PC-3 (cell line): Measurements from ENCODE around the gene ENTHD1. TPM values are rescaled to one million over a fixed set of nuclear protein-coding genes. Genes with fewer than 3 reads are reported as not detected.

ENCODE experiments used
- ATAC-seq: fragments of 200-7000 bp; cut with Tn5 transposase; 2 replicates; pipeline ENCODE4 v1.9.1; 2020; ENCODE audit warnings: mild to moderate bottlenecking, moderate library complexity
- BruUV-seq: library from RNA; stranded (reverse); fragments of 400-500 nt; replicated peaks from 2 replicates; lab custom pipeline; 2021; lab: Mats Ljungman, UMichigan
- CTCF ChIA-PET: fragments of 300-600 bp; sonication (Branson Sonifier 250); formaldehyde crosslinking; loops from one replicate; lab custom pipeline; 2022; ENCODE audit warnings: antibody characterized with exemption; lab: Charles Lee
- POLR2A ChIA-PET: fragments of 300-600 bp; sonication (Branson Sonifier 250); formaldehyde crosslinking; loops from one replicate; lab custom pipeline; 2022; ENCODE audit warnings: antibody characterized with exemption; ENCODE audit not compliant: unreplicated experiment; lab: Charles Lee
- DNase-seq: peaks from one replicate; pipeline ENCODE4 v3.0.0-alpha.2; 2015
- H2AFZ ChIP-seq: fragments of 300-600 bp; sonication (generic); 2 replicates; pipeline ENCODE4 v1.6.0; 2016; ENCODE audit warnings: antibody characterized with exemption, low read length
- H3F3A ChIP-seq: fragments of 300-600 bp; sonication (generic); one replicate; pipeline ENCODE4 v1.6.0; 2017; ENCODE audit warnings: antibody characterized with exemption, low read length, control low read depth, mild to moderate bottlenecking; ENCODE audit not compliant: unreplicated experiment
- H3K27ac ChIP-seq: fragments of 300-600 bp; sonication (generic); 2 replicates; pipeline ENCODE4 v1.5.1; 2016; ENCODE audit warnings: mild to moderate bottlenecking, low read length
- H3K27me3 ChIP-seq: fragments of 300-600 bp; sonication (generic); 2 replicates; pipeline ENCODE4 v1.6.1; 2016; ENCODE audit warnings: low read length, mixed read lengths
- H3K36me3 ChIP-seq: fragments of 300-600 bp; sonication (generic); 2 replicates; pipeline ENCODE4 v1.6.1; 2016; ENCODE audit warnings: low read depth, mixed run types, low read length, mixed read lengths
- H3K4me1 ChIP-seq: fragments of 300-600 bp; sonication (generic); 2 replicates; pipeline ENCODE4 v1.5.1; 2016; ENCODE audit warnings: low read length; ENCODE audit not compliant: insufficient read depth
- H3K4me2 ChIP-seq: fragments of 300-600 bp; sonication (generic); 2 replicates; pipeline ENCODE4 v1.6.0; 2016; ENCODE audit warnings: low read length
- H3K4me3 ChIP-seq: fragments of 300-600 bp; sonication (generic); 2 replicates; pipeline ENCODE4 v1.5.1; 2016; ENCODE audit warnings: mild to moderate bottlenecking, low read length, mixed read lengths
- H3K79me2 ChIP-seq: fragments of 300-600 bp; sonication (generic); 2 replicates; pipeline ENCODE4 v1.6.1; 2017; ENCODE audit warnings: low read length, mixed read lengths
- H3K9ac ChIP-seq: fragments of 300-600 bp; sonication (generic); 2 replicates; pipeline ENCODE4 v1.6.0; 2016; ENCODE audit warnings: mild to moderate bottlenecking, low read length
- H3K9me2 ChIP-seq: fragments of 300-600 bp; sonication (generic); replicated peaks from 2 replicates; pipeline ENCODE4 v1.6.1; 2016; ENCODE audit warnings: mixed run types, low read length, mixed read lengths
- H3K9me3 ChIP-seq: fragments of 300-600 bp; sonication (generic); 2 replicates; pipeline ENCODE4 v1.6.1; 2016; ENCODE audit warnings: low read length, mixed read lengths
- H4K20me1 ChIP-seq: fragments of 300-600 bp; sonication (generic); 2 replicates; pipeline ENCODE4 v1.6.1; 2016; ENCODE audit warnings: low read length, mixed read lengths
- CTCF ChIP-seq: fragments of 300-600 bp; sonication (generic); conservative IDR thresholded peaks from 2 replicates; pipeline ENCODE4 v1.5.1; 2017; ENCODE audit warnings: antibody characterized with exemption, low read depth, mild to moderate bottlenecking, low read length
- EZH2 ChIP-seq: fragments of 300-600 bp; sonication (generic); IDR thresholded peaks from one replicate; pipeline ENCODE4 v1.6.1; 2017; ENCODE audit warnings: antibody characterized with exemption, mild to moderate bottlenecking, low read length; ENCODE audit not compliant: unreplicated experiment
- EZH2phosphoT487 ChIP-seq: fragments of 300-600 bp; sonication (generic); IDR thresholded peaks from 2 replicates; pipeline ENCODE4 v1.6.1; 2018; ENCODE audit warnings: mild to moderate bottlenecking, antibody characterized with exemption, low read length, borderline replicate concordance
- intact Hi-C: fragments of 100-400 bp; cut with micrococcal nuclease; formaldehyde crosslinking; loops from 2 replicates; pipeline ENCODE4 v1.9.0; 2023
- total RNA-seq: library from RNA; depleted of rRNA; stranded (reverse); fragments of >200 nt; gene quantifications from 2 replicates; pipeline ENCODE4 v1.2.3, GENCODE V29; 2014

Gene ENTHD1
- total RNA-seq, 1 experiment from 2014 or later = not detected

GRCh38 chr22:39765661-39766060 lies 127.9 kb downstream of the ENTHD1 start:
- H2AFZ ChIP-seq = no peak overlapping the region
- H4K20me1 ChIP-seq = no peaks in the 10 kb centered on the region
- no peaks in the 10 kb centered on the region for H3K79me2 ChIP-seq
- H3K4me1 ChIP-seq = no peaks in the 10 kb centered on the region
- H3K36me3 ChIP-seq = no peaks in the 10 kb centered on the region
- H3K9me2 ChIP-seq = no peaks in the 10 kb centered on the region
- H3K27ac ChIP-seq = no peak overlapping the region
- no peak overlapping the region for H3K4me3 ChIP-seq
- no peaks in the 10 kb centered on the region for H3F3A ChIP-seq
- no TSS peak for BruUV-seq
- intact Hi-C loops = no loop called here
- DNase-seq = no peak
- H3K9ac ChIP-seq = no peak overlapping the region
- TF ChIP-seq EZH2phosphoT487 (no peak), CTCF (no peak), EZH2 (no peak)
- H3K9me3 ChIP-seq = no peaks in the 10 kb centered on the region
- no peak overlapping the region for H3K4me2 ChIP-seq
- peaks cover 67% of the 10 kb centered on the region for H3K27me3 ChIP-seq
- ChIA-PET CTCF (no interaction called here), POLR2A (no interaction called here)
- no peak for ATAC-seq

GRCh38 chr22:39765046-39765445 lies 128.5 kb downstream of the ENTHD1 start:
- Histone ChIP-seq H3K27me3 (peaks cover 60% of the 10 kb centered on the region), H3K79me2 (no peaks in the 10 kb centered on the region), H3F3A (no peaks in the 10 kb centered on the region), H3K27ac (no peak overlapping the region), H3K9me3 (no peaks in the 10 kb centered on the region), H3K9ac (no peak overlapping the region), H3K4me3 (no peak overlapping the region), H3K4me1 (no peaks in the 10 kb centered on the region), H3K9me2 (no peaks in the 10 kb centered on the region), H3K36me3 (no peaks in the 10 kb centered on the region), H3K4me2 (no peak overlapping the region), H2AFZ (no peak overlapping the region), H4K20me1 (no peaks in the 10 kb centered on the region)
- intact Hi-C loops = no loop called here
- ATAC-seq = no peak
- ChIA-PET CTCF (no interaction called here), POLR2A (no interaction called here)
- DNase-seq = no peak
- TF ChIP-seq CTCF = no peak
- no peak for TF ChIP-seq EZH2
- TF ChIP-seq EZH2phosphoT487 = no peak
- BruUV-seq = no TSS peak

- Histone ChIP-seq H3K79me2 (no peaks in the 10 kb centered on the region), H3K36me3 (no peaks in the 10 kb centered on the region), H3K4me2 (no peak overlapping the region), H3K27me3 (peaks cover 49% of the 10 kb centered on the region), H4K20me1 (no peaks in the 10 kb centered on the region), H3K27ac (no peak overlapping the region), H3K9me3 (no peaks in the 10 kb centered on the region), H3K9me2 (no peaks in the 10 kb centered on the region), H3K4me1 (no peaks in the 10 kb centered on the region), H3F3A (no peaks in the 10 kb centered on the region), H3K9ac (no peak overlapping the region), H2AFZ (no peak overlapping the region), H3K4me3 (no peak overlapping the region)
- ChIA-PET CTCF (no interaction called here), POLR2A (interaction anchor here (0.7 kb wide), 1 partner anchor 10 kb away, joined by 3 read pairs; no protein-coding TSS in a partner anchor)
- no peak for TF ChIP-seq CTCF
- no peak for TF ChIP-seq EZH2
- no peak for TF ChIP-seq EZH2phosphoT487
- intact Hi-C loops = no loop called here
- no TSS peak for BruUV-seq
- ATAC-seq = no peak
- DNase-seq = no peak
Measured at GRCh38 chr22:39763276-39763675, 130.3 kb downstream of the ENTHD1 start.
